Measurements from ENCODE around the gene WDR7.

DNA sequence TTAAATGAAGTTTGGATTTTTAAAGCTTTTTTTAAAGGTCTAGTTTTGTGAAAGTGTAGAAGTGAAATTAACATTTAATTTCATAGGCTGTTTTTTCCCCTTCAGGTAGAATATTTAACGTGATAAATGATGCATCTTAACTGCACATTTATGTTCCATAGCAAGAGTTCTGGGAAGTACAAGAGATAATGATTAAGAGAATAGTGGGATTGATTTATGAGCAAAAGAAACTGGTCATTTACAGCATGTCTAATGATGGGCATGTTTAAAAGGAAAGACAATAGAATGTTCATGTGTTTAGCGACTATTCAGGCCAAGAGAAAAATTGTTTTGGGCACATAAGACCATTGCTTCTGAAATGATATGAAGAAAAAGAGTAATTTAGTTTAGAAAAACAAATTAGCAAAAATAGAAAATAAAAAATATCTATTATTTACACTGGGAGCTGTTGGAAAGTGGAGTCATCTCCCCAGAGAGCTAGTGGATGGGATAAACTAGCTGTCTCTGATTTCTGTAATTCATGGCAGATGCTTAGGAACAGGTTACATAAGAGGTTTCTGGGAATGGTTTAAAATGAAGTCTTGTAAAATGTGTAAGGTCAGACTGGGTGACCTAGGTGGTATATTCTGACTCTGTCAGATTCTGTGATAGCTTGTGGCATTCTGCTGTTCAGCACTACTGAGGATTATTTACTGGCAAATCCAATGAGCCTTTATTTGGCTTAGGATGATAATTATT is 60.7 kb downstream of the WDR7 start:
- no peak for TF ChIP-seq FOXA1 (IDR thresholded peaks at IDR 0.05)
- TF ChIP-seq SP1 (IDR thresholded peaks at IDR 0.05): no peak
- no peak for TF ChIP-seq LEF1 (IDR thresholded peaks at IDR 0.05; ENCODE audit: borderline replicate concordance)
